Stimulated activated CD4-positive, alpha-beta T cell treated with anti-CD3 and anti-CD28 coated beads, Interleukin-4, amount 100 ng/mL, for 24 hours (primary cell): ENCODE data around the gene SSRP1.

ENCODE experiments used
- DNase-seq: peaks from one replicate; pipeline ENCODE4 v3.0.0-alpha.2; 2020

Gene SSRP1

DNA sequence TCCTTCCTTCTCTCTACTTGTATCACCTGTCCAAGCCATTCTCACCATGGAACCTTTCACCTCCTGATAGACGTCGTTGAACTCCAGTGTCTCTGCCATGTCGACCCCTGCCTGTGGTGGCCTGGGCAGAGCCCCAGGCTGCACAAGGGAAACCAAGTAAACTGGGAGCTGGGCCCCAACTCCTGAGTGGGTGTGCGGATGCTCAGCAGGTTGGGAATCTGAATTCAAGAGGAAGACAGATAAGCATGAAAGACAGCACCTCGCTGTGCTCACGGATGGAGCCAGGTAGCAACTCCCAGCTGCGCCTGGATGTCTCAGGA is 709 bp downstream of the SSRP1 start:
- DNase-seq: no peak

- DNase-seq: no peak
These were observed 2.8 kb downstream of the SSRP1 start for GRCh38 chr11:57332694-57333440.

DNA sequence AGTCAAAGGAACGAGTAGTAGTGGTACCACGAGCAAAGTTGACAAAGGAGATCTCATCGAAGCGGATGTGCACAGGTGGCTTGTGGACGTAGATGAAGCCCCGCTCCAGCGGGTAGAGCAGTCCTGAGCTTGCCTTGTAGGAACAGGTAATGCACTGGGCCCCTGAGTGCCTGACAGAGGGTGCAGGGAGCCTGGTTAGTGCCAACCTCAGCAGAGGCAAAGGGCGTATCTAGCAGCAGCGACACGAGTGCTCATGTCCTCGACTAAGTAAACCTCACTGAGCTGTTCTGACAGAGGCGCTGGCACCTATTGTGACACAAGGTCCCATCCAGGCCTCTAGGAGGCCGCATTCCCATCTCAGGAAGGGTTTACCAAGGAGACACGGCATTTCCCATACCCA is 4.0 kb downstream of the SSRP1 start:
- no peak for DNase-seq

GRCh38 chr11:57330029-57330428 is 5.7 kb downstream of the SSRP1 start:
- no peak for DNase-seq

- DNase-seq: no peak
These were observed 8.0 kb downstream of the SSRP1 start for GRCh38 chr11:57327721-57328120.

- no peak for DNase-seq
These were observed 10.0 kb downstream of the SSRP1 start for GRCh38 chr11:57325735-57326048.

DNA sequence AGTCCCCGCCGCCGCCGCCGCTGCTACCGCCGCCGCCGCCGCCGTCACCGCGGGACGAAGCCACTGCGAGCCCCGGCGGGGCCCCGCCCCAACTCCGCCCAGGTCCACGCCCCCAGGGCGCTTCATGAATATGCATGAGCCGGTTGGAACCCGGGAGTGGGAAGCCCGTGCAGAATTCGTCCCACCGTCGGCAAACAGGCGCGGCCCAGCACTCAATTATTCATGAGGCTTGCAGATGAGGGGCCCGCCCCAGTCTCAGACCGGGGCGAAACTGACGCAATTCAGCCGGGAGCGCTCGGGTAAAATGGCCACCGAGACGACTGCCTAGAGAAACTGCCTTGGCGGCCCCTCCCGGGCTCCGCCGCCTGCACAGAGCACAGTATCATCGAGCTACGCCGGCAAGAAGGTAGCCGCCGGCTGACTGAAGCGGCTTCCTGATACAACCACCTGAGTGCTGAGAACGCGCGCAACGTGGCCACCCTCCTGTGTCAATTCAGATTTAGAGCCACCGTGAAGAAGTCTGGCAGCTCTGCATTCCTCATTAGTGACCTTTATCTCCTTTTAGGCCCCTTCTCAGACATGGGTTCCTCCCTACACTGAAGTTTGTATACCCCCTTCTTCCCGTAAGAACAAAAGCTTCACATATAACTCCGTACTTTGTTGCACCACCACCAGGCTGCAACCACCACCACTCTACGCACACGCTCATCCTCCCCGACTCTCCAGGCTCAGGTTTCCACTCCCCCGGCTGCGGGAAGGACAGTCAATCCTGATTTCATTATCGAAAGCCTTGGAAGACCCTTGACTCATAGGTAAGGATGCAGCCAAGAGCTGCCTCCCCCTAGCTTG is 10.6 kb downstream of the SSRP1 start, which contains the start of gene TNKS1BP1:
TSS of gene TNKS1BP1 (minus strand) at position 67 of the 849 bp plus-strand sequence. CDS start 3,067 bp downstream, outside the sequence.
- peak; percentile 93 for DNase-seq

DNA sequence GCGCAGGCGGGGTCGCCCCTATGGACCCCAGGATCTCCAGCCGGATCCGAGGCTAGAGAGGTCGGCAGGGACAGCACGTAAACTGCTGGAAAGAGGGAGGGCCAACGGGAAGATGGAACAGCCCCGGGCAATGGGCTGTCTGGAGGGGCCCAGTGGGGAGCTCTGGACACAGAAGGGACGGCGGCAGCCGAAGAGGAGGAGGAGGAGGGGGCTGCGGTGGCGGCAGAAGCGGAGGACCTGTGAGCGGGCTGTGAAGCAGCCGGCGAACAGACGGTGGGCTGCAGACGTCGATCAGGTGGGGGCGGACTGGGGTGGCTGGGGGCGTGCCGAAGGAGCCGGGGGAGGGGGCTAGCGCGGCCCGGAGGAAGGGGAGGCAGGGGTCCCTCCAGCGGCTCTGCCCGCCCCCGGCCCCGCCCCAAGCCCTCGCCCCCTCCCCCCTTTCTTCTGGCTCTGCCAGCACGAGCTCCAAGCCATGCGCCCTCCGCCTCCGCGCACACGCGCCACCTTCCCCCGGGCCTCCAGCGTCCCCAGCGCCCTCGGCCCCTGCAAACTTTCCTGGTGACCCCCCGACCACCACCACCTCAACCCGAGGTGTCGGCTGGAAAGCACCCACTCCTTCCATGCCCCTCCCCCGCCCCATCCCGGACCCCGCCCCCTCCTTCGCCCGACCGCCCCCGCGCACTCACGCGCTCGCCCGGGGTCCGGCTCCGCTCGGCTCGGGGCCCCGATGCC is 11.4 kb downstream of the SSRP1 start:
- no peak for DNase-seq

GRCh38 chr11:57323855-57324153 is 11.9 kb downstream of the SSRP1 start:
- no peak for DNase-seq

- no peak for DNase-seq
These were observed 12.4 kb downstream of the SSRP1 start for GRCh38 chr11:57323167-57323854.

- peak; percentile 16 for DNase-seq
These were observed 13.2 kb downstream of the SSRP1 start for GRCh38 chr11:57322256-57323166.

DNA sequence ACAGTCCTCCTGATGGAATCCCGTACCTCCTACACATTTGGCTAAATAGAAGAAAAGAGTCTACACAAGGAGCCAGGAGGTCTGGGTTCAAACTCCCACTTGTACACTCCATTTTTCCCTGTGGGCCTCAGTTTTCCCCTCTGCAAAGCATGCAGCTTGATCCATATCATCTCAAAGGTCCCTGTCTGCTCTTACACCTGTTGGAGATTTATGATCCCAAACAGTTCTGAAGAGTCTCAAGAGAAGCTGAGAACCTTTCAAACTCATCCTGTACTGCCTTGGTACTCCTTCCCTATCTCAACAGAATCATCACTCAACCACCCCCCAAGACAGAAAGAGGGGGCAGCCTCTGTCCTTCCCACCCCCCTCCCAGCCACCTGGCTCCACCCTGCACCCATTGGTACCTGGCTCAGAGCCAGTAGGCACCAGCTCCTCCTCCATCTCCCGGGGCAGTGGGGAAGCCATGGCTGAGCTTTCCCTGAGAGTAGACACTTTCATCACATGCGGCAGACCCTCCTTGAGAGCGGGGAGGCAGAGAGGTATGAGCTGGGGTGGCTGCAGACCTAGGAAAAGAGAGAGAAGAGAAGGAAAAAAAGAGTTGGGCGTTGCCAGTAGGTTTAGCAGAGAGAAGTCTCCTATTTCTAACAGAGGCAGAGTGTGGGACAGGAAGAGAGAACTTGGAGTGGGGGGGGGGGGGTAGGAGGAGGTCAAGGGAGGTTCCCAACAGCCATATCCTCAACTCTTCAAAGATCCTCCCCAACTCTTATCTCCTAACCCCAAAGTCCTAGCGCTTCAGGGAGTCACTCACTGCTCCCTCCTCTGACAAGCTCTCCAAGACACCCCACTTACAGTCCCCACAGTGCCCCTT is 14.1 kb downstream of the SSRP1 start:
- DNase-seq: no peak

DNA sequence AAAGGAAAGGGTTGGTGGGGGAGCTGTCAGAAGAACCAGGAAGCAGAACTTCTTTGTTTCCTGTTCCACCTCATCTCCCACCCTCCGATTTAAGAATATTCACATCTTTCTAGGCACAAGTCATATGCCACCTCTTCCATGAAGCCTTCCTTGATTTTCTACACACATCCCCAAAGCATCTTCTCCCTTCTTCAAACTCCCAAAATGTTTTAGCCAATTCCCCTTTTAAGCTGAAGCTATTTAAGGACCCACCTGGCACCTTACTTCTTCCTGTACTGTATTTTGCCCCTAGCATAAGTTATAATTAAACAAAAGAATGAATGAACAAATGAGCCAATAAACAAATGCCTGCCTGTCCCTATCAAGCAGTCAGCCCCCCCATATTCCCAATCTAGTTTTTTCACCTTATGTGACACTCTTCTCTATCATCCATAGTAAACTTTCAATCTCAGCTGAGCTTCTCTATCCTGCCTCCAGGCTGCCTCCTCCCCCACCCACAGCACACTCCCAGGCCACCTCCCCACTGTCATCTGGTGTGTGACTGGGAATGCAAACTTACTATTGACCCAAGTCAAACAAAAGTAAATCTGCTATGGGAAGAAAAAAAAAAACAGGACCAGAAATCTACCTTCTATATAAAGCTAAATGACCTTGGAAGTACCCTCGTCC is 14.8 kb downstream of the SSRP1 start:
- no peak for DNase-seq

DNA sequence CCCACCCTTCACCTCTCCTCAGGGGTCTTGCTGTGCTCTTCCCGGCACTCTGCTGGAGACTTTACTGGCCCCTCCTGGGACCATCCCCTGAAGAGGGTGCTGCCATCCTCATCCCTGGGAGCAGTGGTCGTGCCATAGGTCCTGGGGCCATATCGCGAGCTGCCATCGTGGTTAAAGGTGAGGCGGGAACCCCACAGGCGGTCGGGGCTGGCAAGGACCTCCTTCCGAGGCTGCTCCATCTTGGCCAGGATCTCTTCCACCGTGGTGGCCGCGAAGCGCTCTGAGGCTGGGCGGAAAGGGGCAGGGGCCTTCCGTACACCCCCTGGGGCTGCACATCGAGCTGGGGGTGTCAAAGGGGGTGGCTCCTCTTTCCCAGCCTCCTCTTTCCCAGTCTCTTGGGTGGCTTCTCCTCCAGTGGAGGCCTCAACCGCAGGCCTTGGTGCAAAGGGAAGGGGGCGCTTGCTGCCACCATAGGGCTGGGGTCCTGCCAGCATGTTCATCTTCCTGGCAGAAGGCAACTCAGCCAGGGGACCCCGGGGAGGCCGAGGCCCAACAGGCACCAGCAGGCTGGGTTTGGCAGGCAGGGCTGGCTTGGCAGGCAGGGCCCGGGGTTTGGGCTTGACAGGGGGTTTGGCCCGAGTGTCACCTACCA is 15.5 kb downstream of the SSRP1 start:
- no peak for DNase-seq

- DNase-seq: no peak
These were observed 17.5 kb downstream of the SSRP1 start for GRCh38 chr11:57318178-57318577.

DNA sequence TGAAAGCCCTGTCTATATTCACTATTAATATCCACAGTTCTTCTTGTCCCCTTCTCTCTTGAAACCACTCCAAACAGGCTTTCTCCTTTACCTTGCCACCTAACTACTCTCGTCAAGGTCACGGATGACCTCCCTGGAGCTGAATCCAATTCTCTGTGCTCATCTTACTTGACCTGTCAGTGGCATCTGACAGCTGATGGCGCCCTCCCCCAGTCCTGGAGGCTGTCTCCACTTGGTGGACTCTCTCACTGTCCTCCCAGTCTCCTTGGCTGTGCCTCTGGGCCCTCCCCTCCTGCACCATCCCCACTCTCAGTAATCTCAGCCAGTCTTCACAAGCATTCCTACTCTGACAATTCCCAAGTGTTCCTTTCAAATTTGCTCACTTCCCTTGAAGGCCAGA is 19.7 kb downstream of the SSRP1 start:
- no peak for DNase-seq

DNA sequence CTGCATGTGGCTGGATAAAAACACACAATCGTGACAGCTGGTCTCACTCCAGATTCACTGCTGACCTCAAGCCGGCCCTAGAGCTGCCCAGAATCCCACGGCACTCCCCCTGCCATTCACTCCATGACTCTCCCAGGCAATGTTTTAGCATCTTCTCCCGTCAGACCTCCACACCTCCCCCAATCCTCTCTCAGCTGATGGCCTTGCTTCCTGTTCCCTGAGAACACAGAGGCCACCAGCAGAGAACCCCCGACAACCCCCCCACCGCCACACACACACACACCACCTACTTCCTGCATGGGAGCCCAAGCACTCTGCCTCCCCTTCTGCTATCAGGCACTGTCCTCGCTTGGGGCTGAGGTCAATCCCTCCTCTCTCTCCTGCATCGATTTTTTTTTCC is 20.2 kb downstream of the SSRP1 start:
- no peak for DNase-seq

DNA sequence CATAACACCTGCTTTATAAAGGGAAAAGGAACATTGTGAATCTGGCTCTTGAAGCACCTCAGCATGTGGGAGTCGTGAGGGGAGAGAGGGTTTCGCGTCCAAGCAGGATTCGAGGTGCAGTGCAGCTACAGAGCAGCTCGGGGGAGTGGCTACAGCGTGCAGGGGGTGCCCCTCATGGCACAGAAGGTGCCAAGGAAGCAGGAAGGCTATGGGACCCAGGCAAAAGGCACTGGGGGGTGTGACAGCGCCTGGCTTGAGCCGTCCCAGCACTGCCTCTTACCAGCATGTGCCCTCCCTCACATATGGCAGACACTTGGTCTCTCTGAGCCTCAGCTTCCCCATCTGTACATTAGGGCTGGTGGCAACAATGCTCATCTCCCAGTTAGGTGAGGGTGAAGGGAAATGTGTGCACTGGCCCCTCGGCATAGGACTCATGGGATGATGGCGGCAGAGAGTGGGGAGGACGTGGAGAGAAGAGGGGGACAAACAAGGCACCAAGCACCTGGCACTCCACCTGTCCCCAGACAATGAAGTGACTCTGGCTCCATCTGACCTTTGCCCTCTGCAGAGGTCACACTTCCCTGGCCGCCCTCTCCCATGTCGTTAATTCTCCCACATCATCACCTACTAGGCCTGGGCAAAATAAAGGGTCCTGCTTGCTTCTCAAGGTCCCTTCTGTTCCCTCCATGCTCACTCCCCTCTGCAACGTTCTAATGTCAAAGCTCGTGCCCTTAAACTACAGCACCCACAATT is 21.3 kb downstream of the SSRP1 start:
- no peak for DNase-seq

- DNase-seq: no peak
These were observed 21.9 kb downstream of the SSRP1 start for GRCh38 chr11:57313788-57314135.
